HepG2 (cell line): Measurements from ENCODE around the gene HNRNPM. TPM values are rescaled to one million over a fixed set of nuclear protein-coding genes. Genes with fewer than 3 reads are reported as not detected.

ENCODE experiments used
- ATAC-seq: fragments of 200-7000 bp; cut with Tn5 transposase; 3 replicates; pipeline ENCODE4 v1.9.1; 2020; ENCODE audit warnings: mild to moderate bottlenecking, moderate library complexity
- BruUV-seq: library from RNA; stranded (reverse); fragments of 400-500 nt; replicated peaks from 2 replicates; lab custom pipeline; 2021; lab: Mats Ljungman, UMichigan
- CTCF ChIA-PET: fragments of 300-600 bp; formaldehyde crosslinking; extraction: SDS; loops from one replicate; lab custom pipeline; 2021; ENCODE audit warnings: low total read pairs, inconsistent platforms, low intra/inter-chr PET ratio; lab: Yijun Ruan, JAX
- POLR2A ChIA-PET: fragments of 350-600 bp; sonication (Branson Sonifier 250); formaldehyde crosslinking; loops from one replicate; lab custom pipeline; 2020; ENCODE audit warnings: antibody characterized with exemption, inconsistent platforms; lab: Yijun Ruan, JAX
- DNase-seq: peaks from one replicate; pipeline ENCODE4 v3.0.0-alpha.2; 2015; ENCODE audit warnings: low spot score
- FAIRE-seq: peaks from 3 replicates; lab custom pipeline; 2011; peaks lifted over from hg19 to GRCh38; lab: Jason Lieb, UNC
- H2AFZ ChIP-seq: one replicate; pipeline ENCODE4 v1.6.1; 2011; ENCODE audit warnings: low read length, inconsistent platforms
- H3K27ac ChIP-seq: fragments of 300-600 bp; 3 replicates; pipeline ENCODE4 v1.8.0; 2011; ENCODE audit warnings: mixed run types, mild to moderate bottlenecking, mixed read lengths, low read length, inconsistent platforms; ENCODE audit not compliant: insufficient read depth; ENCODE audit errors: extremely low read length
- H3K27me3 ChIP-seq, 2 experiments: fragments of 200-600 bp in 1 of 2; 2 replicates in 1 of 2; 3 replicates in 1 of 2; pipeline versions ENCODE4 v1.6.0 to v1.8.0; 2011; ENCODE audit warnings: low read length in 2 of 2, mild to moderate bottlenecking in 2 of 2, moderate library complexity in 2 of 2, inconsistent platforms in 1 of 2; ENCODE audit not compliant: insufficient read depth in 2 of 2, control insufficient read depth in 1 of 2
- H3K36me3 ChIP-seq, 2 experiments: fragments of 200-600 bp in 1 of 2; replicated peaks in 1 of 2; 2 replicates in 1 of 2; 3 replicates in 1 of 2; pipeline versions ENCODE4 v1.5.1 to v1.8.0; 2011; ENCODE audit warnings: low read length in 2 of 2, inconsistent platforms in 1 of 2; ENCODE audit not compliant: insufficient read depth in 2 of 2, control insufficient read depth in 1 of 2
- H3K4me1 ChIP-seq: 2 replicates; pipeline ENCODE4 v1.5.1; 2012; ENCODE audit warnings: low read length, inconsistent platforms; ENCODE audit not compliant: insufficient read depth
- H3K4me2 ChIP-seq: 2 replicates; pipeline ENCODE4 v1.6.0; 2011; ENCODE audit warnings: low read depth, low read length, inconsistent platforms
- H3K4me3 ChIP-seq, 3 experiments: fragments of 200-600 bp in 1 of 3; sonication (generic), shearing (Covaris generic) in 1 of 3; replicated peaks in 1 of 3; 2 replicates each; pipeline ENCODE4 v1.5.1; 2011 to 2016; ENCODE audit warnings: low read length in 3 of 3, inconsistent platforms in 2 of 3, low read depth in 2 of 3, mild to moderate bottlenecking in 2 of 3, control low read depth in 1 of 3, mixed read lengths in 1 of 3; ENCODE audit not compliant: insufficient read depth in 1 of 3
- H3K79me2 ChIP-seq: one replicate; pipeline ENCODE4 v1.6.1; 2011; ENCODE audit warnings: low read length, inconsistent platforms; ENCODE audit not compliant: insufficient read depth
- H3K9ac ChIP-seq: 2 replicates; pipeline ENCODE4 v1.6.0; 2011; ENCODE audit warnings: mild to moderate bottlenecking, low read depth, low read length, inconsistent platforms; ENCODE audit not compliant: insufficient read depth
- H3K9me3 ChIP-seq: 2 replicates; pipeline ENCODE4 v1.5.1; 2012; ENCODE audit warnings: mild to moderate bottlenecking, low read length
- H4K20me1 ChIP-seq: 2 replicates; pipeline ENCODE4 v1.6.0; 2011; ENCODE audit warnings: inconsistent platforms, mild to moderate bottlenecking, low read length, moderate library complexity; ENCODE audit not compliant: insufficient read depth
- ATAD3A ChIP-seq: sonication (generic); formaldehyde crosslinking; IDR thresholded peaks from 2 replicates; pipeline ENCODE4 v1.4.0; 2020; ENCODE audit warnings: missing genetic modification reagents
- ATF4 ChIP-seq, 2 experiments: fragments of 450-650 bp in 1 of 2; sonication (generic) in 1 of 2; formaldehyde crosslinking; IDR thresholded peaks; 2 replicates each; pipeline versions ENCODE4 v1.5.0 to v1.8.0; 2020 to 2022; ENCODE audit warnings: mild to moderate bottlenecking in 1 of 2, missing genetic modification reagents in 1 of 2
- CHD4 ChIP-seq: fragments of 200-600 bp; sonication (generic); IDR thresholded peaks from 2 replicates; pipeline ENCODE4 v1.7.0; 2017; ENCODE audit warnings: mild to moderate bottlenecking, low read length, borderline replicate concordance
- HIVEP1 ChIP-seq: sonication (generic); formaldehyde crosslinking; IDR thresholded peaks from 2 replicates; pipeline ENCODE4 v1.4.0; 2020; ENCODE audit warnings: mild to moderate bottlenecking, missing genetic modification reagents
- HNF1B ChIP-seq: sonication (generic); formaldehyde crosslinking; IDR thresholded peaks from 2 replicates; pipeline ENCODE4 v1.5.1; 2020; ENCODE audit warnings: mild to moderate bottlenecking, moderate library complexity, missing genetic modification reagents
- HNF4G ChIP-seq, 2 experiments: sonication (generic) in 1 of 2; formaldehyde crosslinking in 1 of 2; IDR thresholded peaks; 2 replicates each; pipeline versions ENCODE4 v1.4.0 to v1.6.1; 2011 to 2020; ENCODE audit warnings: borderline replicate concordance in 2 of 2, low read depth in 2 of 2, mild to moderate bottlenecking in 2 of 2, low read length in 1 of 2, missing genetic modification reagents in 1 of 2, moderate library complexity in 1 of 2
- MIER2 ChIP-seq: IDR thresholded peaks from 2 replicates; pipeline ENCODE4 v1.6.1; 2016; ENCODE audit warnings: missing biosample characterization, missing genetic modification reagents
- SRSF4 ChIP-seq: fragments of 200-400 bp; formaldehyde crosslinking; IDR thresholded peaks from one replicate; pipeline ENCODE4 v1.6.1; 2018; ENCODE audit warnings: mild to moderate bottlenecking, low read depth, low read length, moderate library complexity; ENCODE audit not compliant: poor library complexity, severe bottlenecking
- ZFP37 ChIP-seq: sonication (generic); formaldehyde crosslinking; IDR thresholded peaks from 2 replicates; pipeline ENCODE4 v1.4.0; 2020; ENCODE audit warnings: missing genetic modification reagents, borderline replicate concordance
- ZNF460 ChIP-seq: sonication (generic); formaldehyde crosslinking; IDR thresholded peaks from 2 replicates; pipeline ENCODE4 v1.5.1; 2020; ENCODE audit warnings: missing genetic modification reagents, mild to moderate bottlenecking, borderline replicate concordance
- ZNF629 ChIP-seq: sonication (generic); formaldehyde crosslinking; conservative IDR thresholded peaks from 2 replicates; pipeline ENCODE4 v1.5.0; 2020; ENCODE audit warnings: missing genetic modification reagents
- ZNF792 ChIP-seq: IDR thresholded peaks from 2 replicates; pipeline ENCODE4 v1.6.1; 2016
- ZSCAN31 ChIP-seq: sonication (generic); formaldehyde crosslinking; IDR thresholded peaks from 2 replicates; pipeline ENCODE4 v1.5.0; 2020; ENCODE audit warnings: low read depth, mild to moderate bottlenecking, missing genetic modification reagents
- ZZZ3 ChIP-seq: sonication (generic); formaldehyde crosslinking; IDR thresholded peaks from 2 replicates; pipeline ENCODE4 v1.4.0; 2020; ENCODE audit warnings: missing genetic modification reagents, mild to moderate bottlenecking, borderline replicate concordance
- WGBS: methylation state at CpG from one replicate; pipeline ENCODE4 v1.1.6; 2017; ENCODE audit warnings: low lambda C conversion rate; 5-methylcytosine and 5-hydroxymethylcytosine counted together
- in situ Hi-C: cut with HindIII; loops from 2 replicates; pipeline ENCODE4 v1.10.0; 2017; ENCODE audit warnings: low pct_unique_long_range_greater_than_20kb; ENCODE audit not compliant: extremely low pct_ligation_motif_present
- intact Hi-C: fragments of 100-400 bp; cut with micrococcal nuclease; formaldehyde crosslinking; loops from one replicate; pipeline ENCODE4 v1.10.0; 2022; ENCODE audit not compliant: unreplicated experiment
- polyA plus RNA-seq, 8 experiments: library from polyadenylated mRNA; depleted of rRNA in 3 of 8; stranded (reverse) in 7 of 8; unstranded in 1 of 8; fragments of >200 nt; fragmentation: Illumina TruSeq in 4 of 8; extraction: Trizol in 4 of 8; gene quantifications; 2 replicates each; pipeline versions ENCODE4 v1.2.1 to v1.2.3, GENCODE V29; 2011 to 2016; ENCODE audit warnings: low read depth in 4 of 8, missing spikeins in 1 of 8, mixed read lengths in 1 of 8; ENCODE audit not compliant: insufficient read depth in 1 of 8
- total RNA-seq, 5 experiments: library from RNA; depleted of rRNA; stranded (reverse); fragments of >200 nt; fragmentation: Illumina TruSeq; extraction: Trizol; gene quantifications; 2 replicates each; pipeline ENCODE4 v1.2.3, GENCODE V29; 2016; ENCODE audit warnings: low read depth in 1 of 5

The HNRNPM gene
- total and polyA plus RNA-seq, 2 of the 13 experiments (the other 11 are each of a cell fraction or from before 2014, with no cell fraction given), result 56.7 to 102 TPM

DNA sequence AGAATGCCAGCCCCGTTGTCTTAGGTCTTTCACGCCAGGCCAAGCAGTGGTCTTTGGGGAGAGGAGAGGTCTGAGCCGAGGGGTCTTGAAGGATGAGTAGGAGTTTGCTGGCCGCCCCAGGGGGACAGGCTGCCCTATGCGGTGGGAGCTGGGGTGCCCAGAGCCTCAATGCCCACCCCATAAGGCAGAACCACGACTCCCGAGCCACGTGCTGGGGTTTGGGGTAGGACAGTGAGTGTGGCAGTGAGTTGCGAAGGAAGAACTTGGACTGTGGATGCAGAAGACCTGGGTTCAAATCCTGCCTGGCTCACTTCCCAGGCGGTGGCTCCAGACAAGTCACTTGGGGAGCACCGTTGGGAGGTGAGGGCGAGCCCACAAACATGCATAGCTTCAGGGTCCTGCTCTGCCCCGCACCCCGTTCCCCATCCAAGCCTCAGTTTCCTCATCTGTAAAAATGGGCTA is 49.1 kb upstream of the HNRNPM start:
- Histone ChIP-seq H3K36me3 (peaks cover 0 to 7% of the 10 kb centered on the region in 2 experiments; a peak in 1 of 5 replicates), H3K4me3 (no peak overlapping the region), H4K20me1 (peaks cover 9% of the 10 kb centered on the region), H3K9me3 (no peaks in the 10 kb centered on the region), H3K27me3 (no peaks in the 10 kb centered on the region), H3K4me2 (no peak overlapping the region), H3K27ac (no peak overlapping the region), H3K4me1 (peaks cover 65% of the 10 kb centered on the region), H3K79me2 (peaks cover 55% of the 10 kb centered on the region), H2AFZ (no peak overlapping the region), H3K9ac (no peak overlapping the region)
- intact Hi-C loops (loop anchor here (1.0 kb wide), 1 partner anchor 41 kb away; no protein-coding TSS in a partner anchor), in situ Hi-C loops (loop anchor here (5.0 kb wide), 1 partner anchor 43 kb away; no protein-coding TSS in a partner anchor)
- ATAC-seq, result no peak
- TF ChIP-seq HIVEP1 (peak; percentile 24; the same call in 1 of the 2 replicates), ZNF792 (CRISPR knock-in tag) (no peak), ZNF629 (peak; percentile 72; the same call in 1 of the 2 replicates)
- CTCF ChIA-PET, result interaction anchor here (1.5 to 2.7 kb wide), 3 partner anchors 41 to 48 kb away, joined by 5 to 35 read pairs (median 5); no protein-coding TSS in a partner anchor
- POLR2A ChIA-PET, result interaction anchor here (0.6 to 1.2 kb wide), 2 partner anchors 9 to 171 kb away, joined by 3 read pairs; no protein-coding TSS in a partner anchor
- BruUV-seq, result no TSS peak
- DNase-seq, result no peak
- WGBS, result 92% methylated on average over 14 of the region's 14 CpGs
- no peak for FAIRE-seq

DNA sequence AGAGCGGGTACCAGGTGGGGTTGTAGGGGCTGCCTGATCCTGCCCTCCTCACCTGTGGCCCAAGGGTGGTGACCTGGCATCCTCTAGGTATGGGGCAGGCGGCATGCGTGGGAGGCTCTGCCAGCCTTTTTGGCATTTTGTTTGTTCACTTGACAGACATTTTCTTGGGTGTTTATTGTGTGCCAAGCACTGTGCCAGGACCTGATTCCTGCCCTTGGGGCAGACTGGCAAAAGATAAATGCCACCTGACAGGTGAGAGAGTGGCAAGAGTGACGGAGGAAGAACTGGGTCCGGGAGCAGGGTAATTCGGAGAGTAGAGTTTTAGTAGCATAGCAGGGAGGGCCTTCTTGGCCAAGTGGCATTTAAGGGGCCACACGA is 48.6 kb upstream of the HNRNPM start:
- Histone ChIP-seq H2AFZ (no peak overlapping the region), H3K36me3 (peaks cover 0 to 7% of the 10 kb centered on the region in 2 experiments; a peak in 1 of 5 replicates), H3K4me3 (no peak overlapping the region), H3K79me2 (peaks cover 52% of the 10 kb centered on the region), H4K20me1 (peaks cover 9% of the 10 kb centered on the region), H3K27ac (peak overlapping the region; percentile 25), H3K9ac (no peak overlapping the region), H3K27me3 (no peaks in the 10 kb centered on the region), H3K9me3 (no peaks in the 10 kb centered on the region), H3K4me2 (no peak overlapping the region), H3K4me1 (peaks cover 61% of the 10 kb centered on the region)
- ChIA-PET POLR2A (no interaction called here), CTCF (interaction anchor here (1.5 to 2.7 kb wide), 2 partner anchors 42 to 48 kb away, joined by 5 to 35 read pairs; no protein-coding TSS in a partner anchor)
- intact Hi-C loops (loop anchor here (1.0 kb wide), 1 partner anchor 42 kb away; no protein-coding TSS in a partner anchor), in situ Hi-C loops (loop anchor here (5.0 kb wide), 1 partner anchor 44 kb away; no protein-coding TSS in a partner anchor)
- ATAC-seq, result no peak
- WGBS, result 92% methylated on average over 7 of the region's 7 CpGs
- no TSS peak for BruUV-seq
- DNase-seq, result no peak
- FAIRE-seq, result no peak
- TF ChIP-seq MIER2 (no peak), ZZZ3 (CRISPR knock-in tag) (no peak), ZSCAN31 (no peak), ZNF460 (no peak), HNF1B (CRISPR knock-in tag) (0 out of 2 replicates have a peak, but pooled peaks have one; percentile 16), ZFP37 (no peak), CHD4 (peak; percentile 63; the same call in 1 of the 2 replicates), HNF4G (IDR thresholded peaks at IDR 0.05; ENCODE audit: borderline replicate concordance, low read depth, low read length) (no peak), HNF4G (CRISPR knock-in tag; IDR thresholded peaks at IDR 0.05; ENCODE audit: borderline replicate concordance, low read depth) (no peak), ATF4 (CRISPR knock-in tag; IDR thresholded peaks at IDR 0.05) (no peak), SRSF4 (no peak), ATAD3A (no peak)
